IPS DF 19.7 (cell line): ENCODE data around the gene PLA2G3.

ENCODE experiments used
- DNase-seq: peaks from one replicate; pipeline ENCODE4 v3.0.0-alpha.2; 2013; ENCODE audit warnings: low read depth, low spot score

PLA2G3 gene

GRCh38 chr22:31087744-31088215, 52.5 kb downstream of the PLA2G3 start:
- DNase-seq, result no peak

GRCh38 chr22:31086703-31087330, 53.5 kb downstream of the PLA2G3 start:
- DNase-seq, result no peak

- no peak for DNase-seq
Observed at GRCh38 chr22:31085928-31086327, 54.4 kb downstream of the PLA2G3 start.

GRCh38 chr22:31085493-31085824, 54.8 kb downstream of the PLA2G3 start:
- no peak for DNase-seq

- no peak for DNase-seq
Observed at GRCh38 chr22:31084811-31085492, 55.4 kb downstream of the PLA2G3 start.
